NCI-H2029 (cell line): ENCODE data around the gene RTL10.
"Not testable (repeated sequence)": the region's sequence is repeated elsewhere in the genome, so short reads cannot be mapped to it uniquely, and the experiment has no call there.

Experiments used
- DNase-seq: peaks from one replicate; lab custom pipeline; 2025; lab: John Stamatoyannopoulos, UW

RTL10 gene

GRCh38 chr22:19843107-19843856 is 11.4 kb downstream of the RTL10 start:
- DNase-seq = no peak

DNA sequence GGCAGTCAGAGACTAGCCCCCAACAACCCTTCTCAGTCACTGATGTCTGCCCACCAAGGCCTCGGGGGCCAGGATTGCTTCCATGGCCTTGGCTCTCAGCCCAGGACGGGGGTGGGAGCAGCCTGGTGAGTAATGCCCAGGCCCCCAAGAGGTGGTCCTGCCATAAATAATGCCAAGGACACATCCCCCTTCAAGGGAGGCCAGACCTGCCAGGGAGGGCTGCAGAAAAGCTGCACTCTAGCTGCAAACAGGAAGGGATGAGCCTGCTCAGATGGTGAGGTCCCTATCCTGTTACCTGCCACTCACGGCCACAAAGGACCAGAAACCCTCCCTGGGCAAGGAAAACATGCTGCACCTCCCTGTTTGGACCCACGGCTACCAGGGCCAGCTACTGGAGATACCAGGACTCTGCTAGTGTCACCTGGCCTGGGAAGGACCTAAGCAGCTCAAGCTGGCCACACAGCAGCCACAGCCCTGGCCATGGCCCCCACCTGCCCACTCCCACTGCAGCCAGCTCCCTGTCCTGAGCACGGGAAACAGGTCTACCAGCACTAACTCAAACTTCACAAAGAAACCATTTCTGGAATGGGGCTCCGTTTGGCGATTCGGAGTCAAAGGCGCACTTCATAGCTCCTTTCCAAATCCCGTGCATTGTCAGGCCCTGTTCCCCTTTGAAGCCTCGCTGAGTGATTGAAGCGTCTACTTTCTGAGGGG is 12.1 kb downstream of the RTL10 start:
- no peak for DNase-seq

- DNase-seq = no peak
Measured at GRCh38 chr22:19841641-19842392, 12.9 kb downstream of the RTL10 start.

GRCh38 chr22:19840955-19841640 is 13.6 kb downstream of the RTL10 start:
- DNase-seq = no peak

- no peak for DNase-seq
Measured at GRCh38 chr22:19840059-19840458, 14.6 kb downstream of the RTL10 start.

GRCh38 chr22:19837915-19838314 is 16.8 kb downstream of the RTL10 start:
- no peak for DNase-seq

GRCh38 chr22:19836512-19836911 is 18.2 kb downstream of the RTL10 start:
- no peak for DNase-seq

DNA sequence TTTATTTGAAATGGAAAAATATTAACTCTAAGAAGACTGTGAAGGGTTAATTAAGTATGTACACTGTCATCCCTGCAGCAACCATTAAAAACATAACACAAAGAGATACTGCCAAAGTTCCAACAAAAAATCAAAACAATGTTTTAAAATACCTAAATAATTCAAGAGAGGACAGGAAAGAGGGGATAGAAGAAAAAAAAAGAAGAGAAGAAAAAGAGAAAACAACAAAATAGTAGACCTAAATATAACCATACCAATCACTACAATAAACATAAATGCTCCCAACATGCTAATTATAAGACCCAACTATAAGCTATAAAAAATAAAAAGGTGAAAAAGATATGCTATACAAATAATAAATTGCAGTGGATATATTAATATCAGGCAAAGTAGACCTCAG is 20.1 kb downstream of the RTL10 start:
- no peak for DNase-seq

GRCh38 chr22:19833327-19833726 is 21.3 kb downstream of the RTL10 start:
- DNase-seq = not testable (repeated sequence)

GRCh38 chr22:19832476-19833108 is 22.1 kb downstream of the RTL10 start:
- no peak for DNase-seq

- DNase-seq = not testable (repeated sequence)
Measured at GRCh38 chr22:19831979-19832378, 22.7 kb downstream of the RTL10 start.

- no peak for DNase-seq
Measured at GRCh38 chr22:19831016-19831415, 23.7 kb downstream of the RTL10 start.

- no peak for DNase-seq
Measured at GRCh38 chr22:19828035-19828401, 26.7 kb downstream of the RTL10 start.

DNA sequence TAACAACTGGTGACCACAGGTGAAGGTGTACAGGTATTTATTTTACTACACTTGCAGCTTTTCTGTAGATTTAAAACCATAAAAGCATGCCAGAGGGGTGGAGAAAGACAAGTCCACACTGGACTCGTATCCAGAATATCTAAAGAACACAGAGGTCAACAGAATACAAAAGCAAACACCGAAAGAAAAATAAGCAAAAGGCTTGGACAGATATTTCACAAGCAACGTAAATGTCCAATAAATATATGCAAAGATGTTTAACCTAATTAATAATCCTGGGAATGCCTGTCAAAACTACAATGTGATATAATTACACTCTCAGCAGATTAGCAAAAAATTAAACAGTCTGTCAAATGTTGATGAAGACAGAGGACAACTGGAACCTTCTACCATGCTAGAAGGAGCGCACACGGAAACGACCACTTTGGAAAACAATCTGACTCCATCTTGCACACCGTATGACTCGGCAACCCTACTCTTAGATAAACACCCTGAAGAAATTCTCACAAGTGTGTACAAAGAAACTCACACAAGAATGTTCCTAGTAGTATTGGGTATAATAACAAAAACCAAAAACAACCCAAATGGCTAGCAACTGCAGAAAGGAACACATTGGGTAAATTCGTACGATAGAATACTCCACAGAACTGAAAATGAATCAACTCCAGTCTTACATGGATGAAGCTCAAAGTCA is 27.2 kb downstream of the RTL10 start:
- no peak for DNase-seq

- no peak for DNase-seq
Measured at GRCh38 chr22:19826619-19826950, 28.1 kb downstream of the RTL10 start.

GRCh38 chr22:19825904-19826618 is 28.6 kb downstream of the RTL10 start:
- no peak for DNase-seq

DNA sequence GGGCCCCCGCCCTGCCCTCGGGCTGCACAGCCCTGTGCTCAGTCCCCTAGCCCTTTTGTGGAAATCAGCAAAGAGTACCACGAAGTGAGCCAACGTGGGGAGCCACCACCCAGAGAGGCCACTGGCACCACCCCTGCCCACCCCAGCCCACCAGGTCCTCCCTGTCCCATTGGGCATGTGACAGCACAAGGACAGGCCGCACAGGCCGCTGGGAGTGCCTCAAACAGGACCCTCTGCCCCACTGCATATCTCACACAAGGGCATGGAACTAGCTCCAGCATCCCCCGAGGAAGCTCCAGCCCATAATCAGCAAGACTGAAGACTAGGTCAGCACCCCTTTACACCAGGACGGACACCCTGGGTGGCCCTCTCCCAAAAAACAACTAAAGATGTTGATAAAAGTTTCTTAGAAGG is 29.7 kb downstream of the RTL10 start:
- no peak for DNase-seq

GRCh38 chr22:19824212-19824925 is 30.3 kb downstream of the RTL10 start:
- DNase-seq = no peak

GRCh38 chr22:19823902-19824211 is 30.8 kb downstream of the RTL10 start:
- no peak for DNase-seq

GRCh38 chr22:19823191-19823901 is 31.3 kb downstream of the RTL10 start:
- DNase-seq = no peak
